GM18868 (cell line): ENCODE data around the gene NFKBIE.

ENCODE experiments used
- ATAC-seq: cut with Tn5 transposase; IDR thresholded peaks from one replicate; pipeline ENCODE4 v1.9.1; 2021; ENCODE audit warnings: mild to moderate bottlenecking, moderate library complexity; ENCODE audit not compliant: unreplicated experiment

NFKBIE gene

DNA sequence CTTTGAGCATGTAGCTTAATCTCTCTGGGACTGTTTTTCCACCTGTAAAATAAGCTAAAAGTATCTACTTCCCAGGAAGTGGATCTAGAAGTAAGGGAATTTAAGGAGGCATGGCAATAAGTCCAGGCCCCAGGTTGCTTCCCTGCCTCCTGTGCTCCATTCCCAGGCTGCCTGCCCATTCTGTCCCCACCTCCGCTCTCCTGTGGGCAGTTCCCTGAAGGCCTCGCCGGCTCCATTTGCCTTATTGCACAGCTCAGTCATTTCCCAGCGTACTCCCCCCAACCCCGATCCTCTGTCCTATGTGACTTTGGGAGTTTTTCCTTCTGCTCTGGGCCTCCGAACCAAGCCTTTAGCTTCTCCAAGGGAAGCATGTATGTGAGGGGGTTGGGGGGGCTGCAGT, 37.3 kb downstream of the NFKBIE start:
- ATAC-seq: no peak

DNA sequence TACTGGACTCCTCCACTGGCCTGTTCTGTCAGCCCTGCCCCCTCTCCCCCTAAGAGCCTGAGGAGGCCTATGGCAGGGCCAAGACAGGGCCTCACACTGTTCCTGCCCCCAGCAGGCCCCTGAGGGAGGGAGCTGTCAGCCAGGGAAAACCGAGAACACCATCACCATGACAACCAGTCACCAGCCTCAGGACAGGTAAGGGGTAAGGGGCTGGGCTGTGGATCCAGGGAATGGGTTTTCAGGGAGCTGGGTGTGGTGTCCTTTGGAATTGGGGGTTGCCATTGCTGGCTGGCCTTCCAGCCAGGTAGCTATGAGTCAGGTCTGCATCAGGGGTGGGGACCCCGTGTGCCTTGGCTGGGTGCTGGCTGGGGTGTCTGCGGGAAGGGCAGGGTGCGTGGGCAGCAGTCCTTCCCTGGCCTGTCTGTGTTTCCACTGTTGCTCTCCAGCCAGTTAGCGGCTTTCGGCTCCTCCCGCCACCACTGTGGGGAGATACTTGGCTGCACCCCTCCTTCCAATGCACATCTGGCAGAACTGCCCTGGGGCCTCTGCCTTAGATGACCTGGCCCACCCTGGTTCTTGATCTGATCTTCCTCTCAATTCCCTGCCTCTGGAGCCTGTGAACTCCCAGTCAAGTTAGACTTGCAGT, 38.1 kb downstream of the NFKBIE start:
- no peak for ATAC-seq

DNA sequence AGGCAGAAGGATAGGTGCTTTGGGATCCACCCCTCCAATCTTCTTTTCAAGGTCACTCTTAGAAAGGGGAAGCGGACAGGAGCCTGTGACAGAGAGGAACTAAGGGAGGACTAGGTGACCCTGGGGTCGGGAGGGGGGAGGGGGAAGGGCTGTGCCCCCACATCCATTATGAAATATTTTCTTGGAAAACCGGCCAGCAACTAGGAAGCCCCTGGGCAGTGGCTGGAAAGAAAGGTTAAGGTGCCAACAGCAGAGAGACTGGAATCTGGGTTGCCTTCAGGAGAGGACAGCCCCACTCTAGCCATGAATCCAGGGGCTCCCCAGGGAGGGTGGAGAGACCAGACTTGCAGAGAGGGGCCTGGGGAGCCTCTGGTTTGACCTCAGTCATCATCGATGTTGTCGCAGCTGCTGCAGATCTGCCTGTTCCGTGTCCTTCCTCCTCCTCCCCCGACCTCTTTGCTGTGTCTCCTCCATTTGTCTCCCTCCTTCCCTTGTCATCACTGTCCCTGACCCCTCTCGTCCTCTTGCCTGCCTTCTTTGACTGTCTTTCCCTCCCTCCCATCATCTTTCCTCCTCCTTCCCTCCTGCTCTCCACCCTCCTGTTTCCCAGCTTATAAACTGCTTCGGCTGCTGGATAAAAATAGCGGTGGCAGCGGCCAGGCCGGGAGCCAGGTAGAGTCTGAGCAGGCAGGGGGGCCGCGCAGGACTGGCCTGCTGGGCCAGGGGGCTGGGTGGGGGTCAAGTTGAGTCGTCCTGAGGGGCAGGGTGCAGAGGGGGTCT, 38.8 kb downstream of the NFKBIE start:
- ATAC-seq: no peak

DNA sequence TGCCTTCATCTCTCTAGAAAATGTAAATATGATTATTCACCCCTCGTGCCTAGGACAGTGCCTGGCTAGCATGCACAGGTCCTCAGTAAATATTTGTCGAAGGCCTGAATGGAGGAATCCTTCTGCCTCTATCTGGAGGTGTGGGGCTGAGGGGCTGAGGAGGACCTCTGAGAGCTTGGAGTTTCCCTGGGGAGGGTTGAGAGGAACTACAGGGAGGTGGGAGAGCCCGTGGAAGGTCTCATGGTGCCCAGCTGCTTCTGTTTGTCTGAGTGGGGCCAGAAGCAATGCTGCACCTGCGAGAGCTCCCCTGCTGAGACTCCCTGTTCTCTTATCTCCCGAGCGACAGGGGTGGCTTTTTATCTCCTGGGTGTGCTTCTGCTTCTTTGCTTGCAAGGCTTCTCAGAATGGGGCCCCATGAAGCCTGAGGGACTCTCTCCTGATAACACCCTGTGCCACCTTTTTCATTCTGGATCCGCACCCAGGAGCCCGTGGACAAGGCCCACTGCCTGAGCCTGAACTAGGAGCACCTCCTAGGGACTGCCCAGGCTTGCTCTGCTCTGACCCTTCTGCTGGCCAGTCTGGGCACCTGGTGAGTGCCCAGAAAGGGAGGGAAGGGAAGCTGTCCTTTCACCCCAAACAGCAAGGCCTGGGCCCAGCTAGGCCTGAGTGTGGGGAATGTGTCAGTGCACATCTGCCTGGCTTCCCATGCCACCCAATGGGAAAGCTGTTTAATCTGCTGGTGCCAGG, 39.6 kb downstream of the NFKBIE start:
- ATAC-seq: no peak

DNA sequence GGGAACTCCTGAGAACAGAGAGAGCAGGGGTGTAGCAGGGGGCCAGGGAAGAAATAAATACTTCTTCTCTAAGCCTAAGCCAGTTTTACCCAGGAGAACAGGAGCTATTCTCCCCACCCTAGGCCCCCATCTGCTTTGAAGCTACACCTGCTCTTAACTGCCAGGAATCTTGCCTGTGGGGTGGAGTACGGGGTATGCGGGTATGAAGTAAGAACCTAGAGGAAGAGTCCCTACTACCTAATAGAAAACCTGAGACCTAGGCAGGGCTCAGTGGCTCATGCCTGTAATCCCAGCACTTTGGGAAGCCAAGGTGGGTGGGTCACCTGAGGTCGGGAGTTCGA, 40.4 kb downstream of the NFKBIE start:
- ATAC-seq: no peak

DNA sequence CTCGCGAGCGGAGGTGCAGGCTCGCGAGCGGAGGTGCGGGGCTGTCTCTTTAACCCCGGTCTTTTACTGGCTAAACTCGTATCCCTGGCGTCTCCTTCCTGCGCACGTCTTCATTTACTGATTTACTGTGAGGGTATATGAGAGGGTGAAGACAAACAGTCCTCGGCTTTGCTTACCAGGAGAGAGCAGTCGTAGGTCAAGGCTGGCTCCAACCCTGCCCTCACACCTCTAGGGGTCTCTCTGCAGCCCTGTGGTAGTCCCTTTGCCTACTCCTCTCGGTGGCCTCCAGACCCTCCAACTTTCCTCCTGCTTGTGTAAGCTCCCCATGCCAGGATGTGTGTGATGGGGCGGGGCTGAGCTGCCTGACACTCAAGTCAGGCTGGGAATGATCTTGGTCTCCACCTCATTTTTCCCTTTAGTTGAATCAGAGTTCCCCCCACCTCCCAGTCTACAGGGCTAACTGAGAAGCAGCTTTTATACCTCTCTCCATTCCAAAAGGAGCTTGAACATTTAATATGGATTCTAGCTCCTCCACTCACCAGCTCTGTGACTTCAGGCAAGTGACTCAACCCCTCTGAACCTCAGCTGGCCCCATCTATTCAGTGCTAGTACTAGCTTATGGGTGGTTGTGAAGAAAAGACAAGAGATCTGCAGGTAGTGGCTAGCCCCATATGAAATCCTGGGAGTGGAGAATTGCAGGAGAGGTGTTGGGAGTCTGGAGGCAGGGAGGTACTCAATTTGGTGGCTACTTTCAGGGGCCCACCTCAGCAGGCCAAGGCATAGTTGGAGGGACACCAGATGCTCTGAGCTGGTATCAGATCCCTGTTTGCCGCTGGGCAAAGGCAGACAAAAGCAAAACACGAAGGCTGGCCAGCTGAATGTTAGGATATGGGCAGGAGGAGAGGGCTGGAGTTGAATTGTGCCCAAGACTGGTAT, 41.1 kb downstream of the NFKBIE start:
- no peak for ATAC-seq

DNA sequence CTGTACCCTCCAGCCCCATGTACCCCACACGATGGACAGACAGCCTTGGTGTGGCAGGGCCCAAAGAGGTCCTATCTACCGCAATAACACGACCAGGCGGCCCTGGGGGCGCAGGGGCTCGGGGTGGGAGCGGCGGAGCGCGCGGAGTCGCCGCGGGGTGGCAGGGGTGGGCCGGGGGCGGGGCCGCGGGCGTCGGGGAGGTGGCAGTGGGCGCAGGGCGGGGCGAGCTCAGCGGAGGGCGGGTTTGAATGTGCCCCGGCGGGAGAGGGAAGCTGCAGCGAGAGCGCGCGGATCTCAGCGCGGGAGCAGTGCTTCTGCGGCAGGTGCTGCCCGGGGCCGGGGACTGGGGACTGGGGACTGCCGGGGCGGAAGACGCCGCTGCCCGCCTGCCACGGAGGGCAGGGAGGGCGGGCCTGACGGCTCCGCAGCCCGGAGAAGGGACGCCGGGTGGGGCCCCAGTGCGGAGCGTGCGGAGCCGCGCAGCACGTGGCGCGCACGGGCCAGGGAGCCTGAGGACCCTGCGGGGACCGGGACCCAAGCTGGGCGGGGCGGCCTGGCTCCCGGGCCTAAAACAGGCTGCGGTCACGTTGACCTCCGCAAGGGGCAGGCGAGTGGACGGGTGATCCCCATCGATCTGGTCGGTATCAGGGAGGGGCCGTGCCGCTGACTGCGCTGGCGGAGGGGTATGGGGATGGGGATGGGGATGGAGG, 41.9 kb downstream of the NFKBIE start, which contains the start of gene SLC29A1:
Gene SLC29A1 (plus strand): TSS at position 277 of the 710 bp plus-strand sequence. CDS start 3,719 bp downstream, outside the sequence.
- ATAC-seq: peak; percentile 47

- ATAC-seq: no peak
Measured at GRCh38 chr6:44222486-44223318, 42.6 kb downstream of the NFKBIE start.

DNA sequence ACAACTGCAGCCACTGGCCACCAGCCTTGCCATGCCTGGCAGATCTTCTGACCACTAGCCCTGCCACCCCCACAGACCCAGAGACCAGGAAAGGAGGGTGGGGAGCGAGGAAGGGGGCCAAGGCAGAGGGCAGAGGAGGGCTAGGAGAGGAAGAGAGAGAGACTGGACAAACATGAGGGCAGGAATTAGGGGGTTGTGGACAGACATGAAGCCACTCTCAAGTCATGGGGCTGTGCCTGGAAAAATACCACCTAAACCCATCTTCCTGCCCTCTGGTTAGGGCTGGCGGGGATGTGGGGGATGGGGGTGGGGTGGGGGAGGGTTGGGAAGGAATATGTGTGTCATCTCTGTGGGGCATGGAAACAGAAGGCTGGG, 43.4 kb downstream of the NFKBIE start:
- no peak for ATAC-seq

DNA sequence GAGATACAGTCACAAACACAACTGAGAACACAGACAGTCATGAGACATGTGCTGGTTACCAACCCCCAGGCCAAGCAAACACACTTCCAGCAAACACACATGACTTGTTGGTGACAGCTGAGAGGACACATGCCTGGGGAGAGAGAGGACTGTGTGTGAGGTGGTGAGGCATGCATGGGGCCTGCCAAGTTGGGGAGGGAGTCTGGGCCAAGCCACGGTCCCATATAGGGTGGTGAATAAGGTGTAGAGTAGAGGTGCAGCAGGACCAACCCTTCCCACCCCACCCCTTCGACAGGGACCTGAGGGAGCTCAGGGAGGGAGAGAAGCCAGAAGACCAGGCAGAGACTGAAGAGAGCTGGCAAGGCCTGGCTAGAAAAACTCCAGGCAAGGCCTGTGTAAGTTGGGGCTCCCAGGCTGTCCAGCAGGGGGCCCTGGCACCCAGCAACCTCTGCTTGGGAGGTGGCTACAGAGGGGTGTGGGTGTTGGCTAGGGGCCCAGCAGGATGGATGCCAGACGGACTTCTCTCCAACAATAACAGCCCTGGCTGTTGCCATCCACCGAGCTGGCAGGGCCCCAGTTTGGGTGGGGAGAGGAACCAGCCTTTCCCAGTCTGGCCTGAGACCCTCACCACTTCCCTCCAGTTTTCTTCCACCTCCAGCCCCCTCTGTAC, 43.9 kb downstream of the NFKBIE start:
- peak; percentile 43 for ATAC-seq

DNA sequence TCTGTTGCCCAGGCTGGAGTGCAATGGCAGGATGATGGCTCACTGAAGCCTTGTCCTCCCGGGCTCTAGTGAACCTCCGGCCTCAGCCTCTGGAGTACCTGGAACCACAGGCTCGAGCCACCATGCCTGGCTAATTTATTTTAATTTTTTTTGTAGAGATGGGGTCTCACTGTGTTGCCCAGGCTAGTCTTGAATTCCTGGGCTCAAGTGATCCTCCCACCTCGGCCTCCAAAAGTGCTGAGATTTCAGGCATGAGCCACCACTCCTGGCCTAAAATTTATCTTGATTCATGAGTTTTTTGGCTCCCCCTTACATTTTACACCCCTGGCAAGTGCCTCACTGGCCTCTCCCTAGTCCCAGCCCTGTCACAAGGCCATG, 44.4 kb downstream of the NFKBIE start:
- no peak for ATAC-seq

GRCh38 chr6:44219815-44220784, 45.3 kb downstream of the NFKBIE start:
- no peak for ATAC-seq

GRCh38 chr6:44219053-44219814, 46.1 kb downstream of the NFKBIE start:
- ATAC-seq: peak; percentile 45

DNA sequence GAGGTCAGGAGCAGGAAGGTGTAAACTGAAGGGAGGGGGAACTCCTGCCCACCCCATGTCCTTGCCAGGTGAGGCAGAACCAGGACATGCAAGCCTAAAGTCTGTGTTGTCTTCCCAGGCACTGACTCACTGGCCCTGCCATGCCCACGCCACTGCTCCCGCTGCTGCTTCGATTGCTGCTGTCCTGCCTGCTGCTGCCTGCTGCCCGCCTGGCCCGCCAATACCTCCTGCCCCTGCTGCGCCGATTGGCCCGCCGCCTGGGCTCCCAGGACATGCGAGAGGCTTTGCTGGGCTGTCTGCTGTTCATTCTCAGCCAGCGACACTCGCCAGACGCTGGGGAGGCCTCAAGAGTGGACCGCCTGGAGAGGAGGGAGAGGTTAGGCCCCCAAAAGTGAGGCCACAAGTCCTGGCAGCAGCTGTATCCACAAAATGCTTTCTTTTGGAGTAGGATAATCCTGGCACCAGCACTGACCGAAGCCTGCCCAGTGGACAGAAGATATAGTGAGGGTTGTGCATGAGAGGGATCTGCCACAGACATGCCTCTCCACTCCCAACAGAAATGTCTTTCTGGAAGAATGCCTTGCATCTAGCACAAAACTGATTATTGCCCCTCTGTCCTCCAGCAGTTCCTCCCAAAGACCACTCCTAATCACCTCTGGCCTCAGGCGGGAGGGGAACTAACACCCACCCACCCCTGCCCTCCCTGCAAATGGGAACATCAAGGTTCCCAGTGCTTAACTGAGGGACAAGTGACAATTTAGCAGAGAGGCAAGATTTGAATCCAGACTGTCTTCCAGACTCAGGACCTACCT, 47.8 kb downstream of the NFKBIE start:
- no peak for ATAC-seq

GRCh38 chr6:44216677-44217331, 48.5 kb downstream of the NFKBIE start, which contains the start of gene MYMX:
Gene MYMX, plus strand, starts transcription at chr6:44216926. Its CDS starts 546 bp downstream, at chr6:44217472.
- ATAC-seq: no peak
